ENCODE data around the gene HNRNPR. TPM values are rescaled to one million over a fixed set of nuclear protein-coding genes. Genes with fewer than 3 reads are reported as not detected.

The HNRNPR gene
- polyA plus RNA-seq, 1 donor (not counting 4 experiments of a cell fraction or from before 2014, with no cell fraction given) = 169 TPM

DNA sequence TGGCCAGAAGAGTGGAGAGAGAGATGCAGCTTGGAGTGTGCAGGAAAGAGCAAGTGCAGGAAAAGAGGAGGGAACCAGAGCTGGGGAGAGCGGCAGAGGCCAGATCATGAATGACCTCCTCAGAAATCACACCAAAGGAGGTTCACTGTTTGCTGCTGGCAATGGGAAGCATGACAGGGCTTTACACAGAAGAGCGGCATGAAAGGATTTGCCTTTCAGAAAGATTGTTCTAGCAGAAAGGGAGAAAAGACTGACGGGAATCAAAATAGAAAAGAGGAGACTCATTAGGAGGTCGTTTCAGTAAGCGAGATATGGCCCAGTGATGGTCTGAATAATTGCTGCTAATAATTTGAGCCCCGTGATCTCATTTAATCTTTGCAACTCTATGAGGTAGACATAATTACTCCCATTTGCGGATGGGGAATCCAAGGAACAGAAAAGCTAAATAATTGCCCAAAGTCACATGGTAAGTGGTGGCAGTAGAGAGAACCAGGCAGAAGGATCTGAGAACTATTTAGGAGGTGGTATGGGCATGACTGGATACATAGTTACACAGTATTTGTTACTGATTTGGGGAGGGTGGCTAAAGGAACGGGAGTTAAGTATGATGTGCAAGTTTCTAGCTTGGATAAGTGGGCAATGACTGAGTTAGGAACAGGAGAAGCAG is 12.5 kb upstream of the HNRNPR start:
- TF ChIP-seq, protein P1, sequence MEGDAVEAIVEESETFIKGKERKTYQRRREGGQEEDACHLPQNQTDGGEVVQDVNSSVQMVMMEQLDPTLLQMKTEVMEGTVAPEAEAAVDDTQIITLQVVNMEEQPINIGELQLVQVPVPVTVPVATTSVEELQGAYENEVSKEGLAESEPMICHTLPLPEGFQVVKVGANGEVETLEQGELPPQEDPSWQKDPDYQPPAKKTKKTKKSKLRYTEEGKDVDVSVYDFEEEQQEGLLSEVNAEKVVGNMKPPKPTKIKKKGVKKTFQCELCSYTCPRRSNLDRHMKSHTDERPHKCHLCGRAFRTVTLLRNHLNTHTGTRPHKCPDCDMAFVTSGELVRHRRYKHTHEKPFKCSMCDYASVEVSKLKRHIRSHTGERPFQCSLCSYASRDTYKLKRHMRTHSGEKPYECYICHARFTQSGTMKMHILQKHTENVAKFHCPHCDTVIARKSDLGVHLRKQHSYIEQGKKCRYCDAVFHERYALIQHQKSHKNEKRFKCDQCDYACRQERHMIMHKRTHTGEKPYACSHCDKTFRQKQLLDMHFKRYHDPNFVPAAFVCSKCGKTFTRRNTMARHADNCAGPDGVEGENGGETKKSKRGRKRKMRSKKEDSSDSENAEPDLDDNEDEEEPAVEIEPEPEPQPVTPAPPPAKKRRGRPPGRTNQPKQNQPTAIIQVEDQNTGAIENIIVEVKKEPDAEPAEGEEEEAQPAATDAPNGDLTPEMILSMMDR (optimal IDR thresholded peaks at IDR 0.05 in 1 of 3, IDR thresholded peaks at IDR 0.05 in 1 of 3, conservative IDR thresholded peaks at IDR 0.05 in 1 of 3; ENCODE audit: extremely low read depth in 1 of 3, insufficient read depth in 2 of 3, low read length in 3 of 3) = no peak
- H4K20me1 ChIP-seq (ENCODE audit: control insufficient read depth, extremely low read depth, insufficient read depth, low read length) = no peaks in the 10 kb centered on the region
- no peak for FAIRE-seq
- no peak for DNase-seq (ENCODE audit: low read depth, low spot score)
- H3K27me3 ChIP-seq (ENCODE audit: control insufficient read depth, extremely low read depth, insufficient read depth, low read length) = no peaks in the 10 kb centered on the region
- no peak overlapping the region for H3K27ac ChIP-seq (ENCODE audit: control insufficient read depth, insufficient read depth, low read length)
- H3K4me1 ChIP-seq (ENCODE audit: control insufficient read depth, extremely low read depth, insufficient read depth, low read length) = no peaks in the 10 kb centered on the region
- H3K9ac ChIP-seq (ENCODE audit: control insufficient read depth, extremely low read depth, insufficient read depth, low read length) = no peak overlapping the region
- H3K4me2 ChIP-seq (ENCODE audit: control insufficient read depth, extremely low read depth, insufficient read depth, low read depth, low read length) = no peak overlapping the region
- no peaks in the 10 kb centered on the region for H3K9me1 ChIP-seq (ENCODE audit: control insufficient read depth, extremely low read depth, insufficient read depth, low read length)
- H3K79me2 ChIP-seq (ENCODE audit: control insufficient read depth, insufficient read depth, low read length) = peaks cover 3% of the 10 kb centered on the region
- no peak overlapping the region for H2AFZ ChIP-seq (ENCODE audit: control insufficient read depth, low read length)
- H3K36me3 ChIP-seq (ENCODE audit: control insufficient read depth in 2 of 2, extremely low read depth in 1 of 2, insufficient read depth in 2 of 2, low read length in 2 of 2) = peaks cover 10 to 12% of the 10 kb centered on the region in 2 experiments
- dilution Hi-C loops (cut with MboI; ENCODE audit: extremely low pct_ligation_motif_present, low sequenced_read_pairs) = no loop called here
- peaks cover 20% of the 10 kb centered on the region for H3K9me3 ChIP-seq (ENCODE audit: control insufficient read depth, low read depth, low read length)
- H3K4me3 ChIP-seq (ENCODE audit: control insufficient read depth in 2 of 3, extremely low read depth in 1 of 3, insufficient read depth in 2 of 3, low read depth in 1 of 3, low read length in 3 of 3) = no peak overlapping the region

DNA sequence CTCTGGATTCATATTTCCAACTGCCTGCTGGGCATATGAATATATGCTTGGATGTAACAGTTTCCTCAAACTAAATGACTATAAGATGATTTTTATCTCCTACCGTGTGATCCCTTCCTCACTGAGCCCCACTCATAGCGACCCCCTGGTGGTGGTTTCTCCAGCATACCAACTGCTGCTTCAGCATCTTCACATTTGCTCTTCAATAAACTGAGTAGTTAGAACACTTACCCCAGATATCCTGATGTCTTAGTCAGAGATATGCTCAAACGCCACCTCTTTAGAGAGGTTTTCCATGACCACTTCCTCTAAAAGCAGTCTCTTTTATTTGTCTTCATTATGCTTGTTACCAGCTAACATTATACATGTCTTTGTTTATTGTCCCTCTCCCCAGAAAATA is 10.2 kb upstream of the HNRNPR start:
- H3K9me1 ChIP-seq (ENCODE audit: control insufficient read depth, extremely low read depth, insufficient read depth, low read length) = no peaks in the 10 kb centered on the region
- H3K79me2 ChIP-seq (ENCODE audit: control insufficient read depth, insufficient read depth, low read length) = no peaks in the 10 kb centered on the region
- no peak overlapping the region for H3K4me2 ChIP-seq (ENCODE audit: control insufficient read depth, extremely low read depth, insufficient read depth, low read depth, low read length)
- DNase-seq (ENCODE audit: low read depth, low spot score) (no peak), FAIRE-seq (no peak)
- H3K27me3 ChIP-seq (ENCODE audit: control insufficient read depth, extremely low read depth, insufficient read depth, low read length) = no peaks in the 10 kb centered on the region
- H3K27ac ChIP-seq (ENCODE audit: control insufficient read depth, insufficient read depth, low read length) = no peak overlapping the region
- TF ChIP-seq, protein P1 (optimal IDR thresholded peaks at IDR 0.05 in 1 of 3, IDR thresholded peaks at IDR 0.05 in 1 of 3, conservative IDR thresholded peaks at IDR 0.05 in 1 of 3; ENCODE audit: extremely low read depth in 1 of 3, insufficient read depth in 2 of 3, low read length in 3 of 3) = no peak
- TF ChIP-seq EZH2 (IDR thresholded peaks at IDR 0.05; ENCODE audit: low read length) = no peak
- no peaks in the 10 kb centered on the region for H4K20me1 ChIP-seq (ENCODE audit: control insufficient read depth, extremely low read depth, insufficient read depth, low read length)
- H3K9ac ChIP-seq (ENCODE audit: control insufficient read depth, extremely low read depth, insufficient read depth, low read length) = no peak overlapping the region
- no peaks in the 10 kb centered on the region for H3K4me1 ChIP-seq (ENCODE audit: control insufficient read depth, extremely low read depth, insufficient read depth, low read length)
- no peak overlapping the region for H2AFZ ChIP-seq (ENCODE audit: control insufficient read depth, low read length)
- no peaks in the 10 kb centered on the region for H3K36me3 ChIP-seq (ENCODE audit: control insufficient read depth in 2 of 2, extremely low read depth in 1 of 2, insufficient read depth in 2 of 2, low read length in 2 of 2)
- H3K9me3 ChIP-seq (ENCODE audit: control insufficient read depth, low read depth, low read length) = no peaks in the 10 kb centered on the region
- dilution Hi-C loops (cut with MboI; ENCODE audit: extremely low pct_ligation_motif_present, low sequenced_read_pairs) = no loop called here
- H3K4me3 ChIP-seq (ENCODE audit: control insufficient read depth in 2 of 3, extremely low read depth in 1 of 3, insufficient read depth in 2 of 3, low read depth in 1 of 3, low read length in 3 of 3) = no peak overlapping the region
